HEK293 (cell line): ENCODE results near the gene PPCDC.

Experiments used
- AEBP2 ChIP-seq: fragments of 450-650 bp; formaldehyde crosslinking; IDR thresholded peaks from 2 replicates; pipeline ENCODE4 v1.5.1; 2016; ENCODE audit warnings: missing biosample characterization, missing genetic modification characterization, borderline replicate concordance
- BCL11B ChIP-seq: fragments of 450-650 bp; formaldehyde crosslinking; IDR thresholded peaks from 2 replicates; pipeline ENCODE4 v1.5.1; 2016; ENCODE audit warnings: low read depth, missing biosample characterization, missing genetic modification characterization
- CTCF ChIP-seq: fragments of 450-650 bp; formaldehyde crosslinking; IDR thresholded peaks from 2 replicates; pipeline ENCODE4 v1.5.1; 2016; ENCODE audit warnings: missing biosample characterization, missing genetic modification characterization
- FEZF1 ChIP-seq: fragments of 450-650 bp; formaldehyde crosslinking; IDR thresholded peaks from 2 replicates; pipeline ENCODE4 v1.5.1; 2016; ENCODE audit warnings: missing biosample characterization, missing genetic modification characterization
- GLI2 ChIP-seq: fragments of 450-650 bp; formaldehyde crosslinking; IDR thresholded peaks from 2 replicates; pipeline ENCODE4; 2017; ENCODE audit warnings: missing biosample characterization, missing genetic modification characterization, low read depth, borderline replicate concordance
- KLF10 ChIP-seq: fragments of 450-650 bp; IDR thresholded peaks from 2 replicates; pipeline ENCODE4 v1.5.1; 2018; ENCODE audit warnings: missing biosample characterization, mild to moderate bottlenecking, missing genetic modification characterization
- KLF16 ChIP-seq: fragments of 450-650 bp; formaldehyde crosslinking; IDR thresholded peaks from 2 replicates; pipeline ENCODE4 v1.5.1; 2017; ENCODE audit warnings: missing biosample characterization, missing genetic modification characterization
- PRDM4 ChIP-seq: fragments of 450-650 bp; formaldehyde crosslinking; IDR thresholded peaks from 2 replicates; pipeline ENCODE4 v1.5.1; 2017; ENCODE audit warnings: missing biosample characterization, missing genetic modification characterization
- SP7 ChIP-seq: fragments of 450-650 bp; formaldehyde crosslinking; IDR thresholded peaks from 2 replicates; pipeline ENCODE4 v1.5.1; 2016; ENCODE audit warnings: missing biosample characterization, missing genetic modification characterization
- TCF7L2 ChIP-seq: IDR thresholded peaks from 2 replicates; pipeline ENCODE4 v1.6.1; 2011; ENCODE audit warnings: low read depth, mild to moderate bottlenecking, inconsistent platforms, low read length, moderate library complexity, borderline replicate concordance
- TRIM28 ChIP-seq: IDR thresholded peaks from 2 replicates; pipeline ENCODE4 v1.6.1; 2011; ENCODE audit warnings: low read length, control low read depth, borderline replicate concordance
- ZBTB17 ChIP-seq: fragments of 450-650 bp; formaldehyde crosslinking; IDR thresholded peaks from 2 replicates; pipeline ENCODE4 v1.5.1; 2016; ENCODE audit warnings: missing biosample characterization, missing genetic modification characterization
- ZBTB7A ChIP-seq: fragments of 450-650 bp; formaldehyde crosslinking; IDR thresholded peaks from 2 replicates; pipeline ENCODE4 v1.5.1; 2016; ENCODE audit warnings: low read depth, missing biosample characterization, missing genetic modification characterization
- ZFHX2 ChIP-seq: fragments of 450-650 bp; formaldehyde crosslinking; conservative IDR thresholded peaks from 2 replicates; pipeline ENCODE4 v1.5.1; 2016; ENCODE audit warnings: missing biosample characterization, missing genetic modification characterization
- ZNF112 ChIP-seq: fragments of 450-650 bp; formaldehyde crosslinking; IDR thresholded peaks from 2 replicates; pipeline ENCODE4 v1.5.0; 2017; ENCODE audit warnings: missing biosample characterization, missing genetic modification characterization
- ZNF114 ChIP-seq: fragments of 450-650 bp; formaldehyde crosslinking; IDR thresholded peaks from 2 replicates; pipeline ENCODE4 v1.5.0; 2017; ENCODE audit warnings: missing biosample characterization, missing genetic modification characterization
- ZNF16 ChIP-seq: fragments of 450-650 bp; formaldehyde crosslinking; IDR thresholded peaks from 2 replicates; pipeline ENCODE4 v1.5.1; 2016; ENCODE audit warnings: low read depth, missing biosample characterization, missing genetic modification characterization
- ZNF169 ChIP-seq: fragments of 450-650 bp; formaldehyde crosslinking; IDR thresholded peaks from 2 replicates; pipeline ENCODE4 v1.5.1; 2016; ENCODE audit warnings: missing biosample characterization, missing genetic modification characterization
- ZNF174 ChIP-seq: fragments of 450-650 bp; formaldehyde crosslinking; IDR thresholded peaks from 2 replicates; pipeline ENCODE4 v1.5.0; 2017; ENCODE audit warnings: missing biosample characterization, mild to moderate bottlenecking, missing genetic modification characterization
- ZNF266 ChIP-seq: fragments of 450-650 bp; formaldehyde crosslinking; IDR thresholded peaks from 2 replicates; pipeline ENCODE4 v1.5.1; 2016; ENCODE audit warnings: missing biosample characterization, missing genetic modification characterization, low read depth
- ZNF335 ChIP-seq: fragments of 450-650 bp; formaldehyde crosslinking; conservative IDR thresholded peaks from 2 replicates; pipeline ENCODE4 v1.5.1; 2016; ENCODE audit warnings: missing biosample characterization, missing genetic modification characterization
- ZNF404 ChIP-seq: fragments of 450-650 bp; formaldehyde crosslinking; IDR thresholded peaks from 2 replicates; pipeline ENCODE4 v1.5.1; 2017; ENCODE audit warnings: missing biosample characterization, missing genetic modification characterization
- ZNF416 ChIP-seq: fragments of 450-650 bp; formaldehyde crosslinking; IDR thresholded peaks from 2 replicates; pipeline ENCODE4 v1.5.1; 2016; ENCODE audit warnings: missing biosample characterization, missing genetic modification characterization
- ZNF473 ChIP-seq: fragments of 450-650 bp; formaldehyde crosslinking; IDR thresholded peaks from 2 replicates; pipeline ENCODE4 v1.5.1; 2017; ENCODE audit warnings: missing biosample characterization, missing genetic modification characterization
- ZNF488 ChIP-seq: fragments of 450-650 bp; formaldehyde crosslinking; IDR thresholded peaks from 2 replicates; pipeline ENCODE4 v1.5.1; 2016; ENCODE audit warnings: missing biosample characterization, missing genetic modification characterization
- ZNF571 ChIP-seq: fragments of 450-650 bp; formaldehyde crosslinking; IDR thresholded peaks from 2 replicates; pipeline ENCODE4 v1.5.0; 2017; ENCODE audit warnings: missing biosample characterization, missing genetic modification characterization
- ZNF701 ChIP-seq: fragments of 450-650 bp; formaldehyde crosslinking; IDR thresholded peaks from 2 replicates; pipeline ENCODE4 v1.5.1; 2016; ENCODE audit warnings: missing biosample characterization, missing genetic modification characterization
- ZNF776 ChIP-seq: fragments of 450-650 bp; formaldehyde crosslinking; IDR thresholded peaks from 2 replicates; pipeline ENCODE4 v1.5.0; 2017; ENCODE audit warnings: missing biosample characterization, missing genetic modification characterization, borderline replicate concordance
- TF ChIP-seq, protein P1 (sequence below): fragments of 450-650 bp; formaldehyde crosslinking; IDR thresholded peaks from 2 replicates; pipeline ENCODE4 v1.5.1; 2017; ENCODE audit warnings: missing biosample characterization, missing genetic modification characterization
- TF ChIP-seq, protein P2 (sequence below): fragments of 450-650 bp; formaldehyde crosslinking; IDR thresholded peaks from 2 replicates; pipeline ENCODE4 v1.5.1; 2017; ENCODE audit warnings: missing biosample characterization, missing genetic modification characterization

Gene PPCDC

DNA sequence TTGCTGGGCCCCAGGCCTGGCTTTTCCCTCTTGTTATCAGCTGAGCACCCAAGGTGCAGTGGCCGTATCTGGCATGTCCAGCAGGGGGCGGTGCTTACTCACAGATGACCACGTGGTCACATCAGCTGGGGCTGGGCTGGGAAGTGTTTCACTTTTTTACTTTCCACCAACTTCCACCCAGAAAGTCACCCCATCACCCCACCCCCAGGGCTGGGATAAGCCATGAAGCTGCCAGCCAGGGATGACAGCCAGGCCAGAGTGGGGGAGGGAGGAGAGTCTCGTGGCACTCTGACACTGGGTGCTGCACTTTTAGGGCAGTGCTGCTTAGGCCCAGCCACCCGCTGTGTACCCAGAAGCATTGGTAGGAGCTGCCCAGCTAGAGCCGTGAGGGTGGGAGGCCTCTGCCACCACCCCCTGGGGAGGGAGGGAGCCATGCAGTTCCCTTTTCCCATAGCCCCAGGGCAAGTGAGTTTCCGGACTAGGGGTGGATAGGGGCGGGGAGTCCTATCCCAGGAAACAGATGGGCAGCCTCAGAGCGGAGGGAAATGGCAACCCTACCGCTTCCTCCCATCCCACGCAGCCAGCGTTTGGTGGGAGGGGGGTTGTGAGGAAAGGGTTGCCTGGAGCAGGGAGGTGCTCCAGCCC lies 6.1 kb downstream of the PPCDC start (continued):
- TF ChIP-seq ZBTB7A (no peak), ZNF416 (no peak), ZNF112 (tag by site-specific recombination) (no peak), ZNF776 (tag by site-specific recombination) (no peak), ZNF174 (no peak), ZNF266 (tag by site-specific recombination) (no peak), ZNF335 (tag by site-specific recombination) (peak; percentile 20; the same call in 1 of the 2 replicates), ZNF701 (no peak), ZNF571 (tag by site-specific recombination) (no peak), ZNF114 (tag by site-specific recombination) (no peak), ZNF16 (tag by site-specific recombination) (no peak), ZNF473 (tag by site-specific recombination) (no peak), ZNF488 (tag by site-specific recombination) (no peak), GLI2 (no peak), ZBTB17 (tag by site-specific recombination) (0 out of 2 replicates have a peak, but pooled peaks have one; percentile 20), KLF10 (tag by site-specific recombination) (0 out of 2 replicates have a peak, but pooled peaks have one; percentile 54), ZNF169 (no peak), ZFHX2 (0 out of 2 replicates have a peak, but pooled peaks have one; percentile 26), FEZF1 (tag by site-specific recombination) (no peak), BCL11B (no peak), KLF16 (tag by site-specific recombination) (peak; percentile 21; the same call in 1 of the 2 replicates), AEBP2 (tag by site-specific recombination) (no peak), SP7 (tag by site-specific recombination) (peak; percentile 50), CTCF (tag by site-specific recombination) (peak; percentile 93), PRDM4 (tag by site-specific recombination) (no peak; the same call in none of the 2 replicates), TRIM28 (no peak), TCF7L2 (no peak), ZNF404 (tag by site-specific recombination) (no peak)
- TF ChIP-seq, protein P1, sequence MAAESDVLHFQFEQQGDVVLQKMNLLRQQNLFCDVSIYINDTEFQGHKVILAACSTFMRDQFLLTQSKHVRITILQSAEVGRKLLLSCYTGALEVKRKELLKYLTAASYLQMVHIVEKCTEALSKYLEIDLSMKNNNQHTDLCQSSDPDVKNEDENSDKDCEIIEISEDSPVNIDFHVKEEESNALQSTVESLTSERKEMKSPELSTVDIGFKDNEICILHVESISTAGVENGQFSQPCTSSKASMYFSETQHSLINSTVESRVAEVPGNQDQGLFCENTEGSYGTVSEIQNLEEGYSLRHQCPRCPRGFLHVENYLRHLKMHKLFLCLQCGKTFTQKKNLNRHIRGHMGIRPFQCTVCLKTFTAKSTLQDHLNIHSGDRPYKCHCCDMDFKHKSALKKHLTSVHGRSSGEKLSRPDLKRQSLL, result no peak
- TF ChIP-seq, protein P2, sequence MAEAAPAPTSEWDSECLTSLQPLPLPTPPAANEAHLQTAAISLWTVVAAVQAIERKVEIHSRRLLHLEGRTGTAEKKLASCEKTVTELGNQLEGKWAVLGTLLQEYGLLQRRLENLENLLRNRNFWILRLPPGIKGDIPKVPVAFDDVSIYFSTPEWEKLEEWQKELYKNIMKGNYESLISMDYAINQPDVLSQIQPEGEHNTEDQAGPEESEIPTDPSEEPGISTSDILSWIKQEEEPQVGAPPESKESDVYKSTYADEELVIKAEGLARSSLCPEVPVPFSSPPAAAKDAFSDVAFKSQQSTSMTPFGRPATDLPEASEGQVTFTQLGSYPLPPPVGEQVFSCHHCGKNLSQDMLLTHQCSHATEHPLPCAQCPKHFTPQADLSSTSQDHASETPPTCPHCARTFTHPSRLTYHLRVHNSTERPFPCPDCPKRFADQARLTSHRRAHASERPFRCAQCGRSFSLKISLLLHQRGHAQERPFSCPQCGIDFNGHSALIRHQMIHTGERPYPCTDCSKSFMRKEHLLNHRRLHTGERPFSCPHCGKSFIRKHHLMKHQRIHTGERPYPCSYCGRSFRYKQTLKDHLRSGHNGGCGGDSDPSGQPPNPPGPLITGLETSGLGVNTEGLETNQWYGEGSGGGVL (tag by site-specific recombination), result peak; percentile 49; the same call in 1 of the 2 replicates
